Loucy (cell line): ENCODE measurements around the gene CHL1.

Source experiments
- CTCF ChIP-seq: fragments of 200-600 bp; sonication (generic); conservative IDR thresholded peaks from 2 replicates; pipeline ENCODE4 v1.5.1; 2014; ENCODE audit warnings: mild to moderate bottlenecking, antibody characterized with exemption, low read length
- EZH2phosphoT487 ChIP-seq: fragments of 200-600 bp; IDR thresholded peaks from 2 replicates; pipeline ENCODE4 v1.6.1; 2018; ENCODE audit warnings: antibody characterized with exemption, mild to moderate bottlenecking, moderate library complexity, borderline replicate concordance

GRCh38 chr3:297585-297984 lies 101.0 kb downstream of the CHL1 start:
- TF ChIP-seq CTCF (no peak), EZH2phosphoT487 (no peak)
